SK-N-SH treated with all-trans-retinoic acid at 6 μM for 48 hours (cell line): ENCODE measurements around the gene RNF168.

Experiments used
- ATAC-seq: fragments of 200-7000 bp; cut with Tn5 transposase; 3 replicates; pipeline ENCODE4 v1.9.1; 2020; ENCODE audit warnings: mild to moderate bottlenecking, moderate library complexity
- ARNTL ChIP-seq: fragments of 450-650 bp; formaldehyde crosslinking; IDR thresholded peaks from 2 replicates; pipeline ENCODE4 v1.5.0; 2020; ENCODE audit warnings: low read depth, mild to moderate bottlenecking, moderate library complexity, borderline replicate concordance
- BACH2 ChIP-seq: fragments of 250-450 bp; sonication (Bioruptor Pico); IDR thresholded peaks from 2 replicates; pipeline ENCODE4 v1.9.0; 2021; ENCODE audit warnings: mild to moderate bottlenecking, borderline replicate concordance
- CREB5 ChIP-seq: fragments of 250-450 bp; sonication (Bioruptor Pico); IDR thresholded peaks from 2 replicates; pipeline ENCODE4 v1.5.1; 2020; ENCODE audit warnings: low read depth, mild to moderate bottlenecking, moderate library complexity
- CSDC2 ChIP-seq: fragments of 250-450 bp; sonication (Bioruptor Pico); IDR thresholded peaks from 2 replicates; pipeline ENCODE4 v1.5.0; 2020; ENCODE audit warnings: mild to moderate bottlenecking, moderate library complexity
- CSRNP3 ChIP-seq: fragments of 250-450 bp; sonication (Bioruptor Pico); IDR thresholded peaks from 2 replicates; pipeline ENCODE4 v1.5.1; 2021; ENCODE audit warnings: mild to moderate bottlenecking, moderate library complexity
- ESRRG ChIP-seq: fragments of 250-450 bp; sonication (Bioruptor Pico); IDR thresholded peaks from 2 replicates; pipeline ENCODE4 v1.6.1; 2021; ENCODE audit warnings: mild to moderate bottlenecking
- GLIS3 ChIP-seq: fragments of 250-450 bp; sonication (Bioruptor Pico); IDR thresholded peaks from 2 replicates; pipeline ENCODE4 v1.5.0; 2020; ENCODE audit warnings: mild to moderate bottlenecking, moderate library complexity
- ISL1 ChIP-seq: fragments of 250-450 bp; sonication (Bioruptor Pico); IDR thresholded peaks from 2 replicates; pipeline ENCODE4 v2.1.2; 2022; ENCODE audit warnings: mild to moderate bottlenecking, moderate library complexity
- PATZ1 ChIP-seq: fragments of 250-450 bp; sonication (Bioruptor Pico); IDR thresholded peaks from 2 replicates; pipeline ENCODE4 v1.8.0; 2020; ENCODE audit warnings: mild to moderate bottlenecking, moderate library complexity, borderline replicate concordance
- POU6F1 ChIP-seq: fragments of 250-450 bp; sonication (Bioruptor Pico); IDR thresholded peaks from 2 replicates; pipeline ENCODE4 v1.8.0; 2021; ENCODE audit warnings: low read depth, mild to moderate bottlenecking, moderate library complexity, borderline replicate concordance
- PPARA ChIP-seq: fragments of 250-450 bp; sonication (Bioruptor Pico); IDR thresholded peaks from 2 replicates; pipeline ENCODE4 v1.5.0; 2020; ENCODE audit warnings: mild to moderate bottlenecking, borderline replicate concordance
- RARB ChIP-seq: fragments of 250-450 bp; sonication (Bioruptor Pico); IDR thresholded peaks from 2 replicates; pipeline ENCODE4 v1.8.0; 2021; ENCODE audit warnings: mild to moderate bottlenecking, moderate library complexity
- SNAI2 ChIP-seq: fragments of 250-450 bp; sonication (Bioruptor Pico); IDR thresholded peaks from 2 replicates; pipeline ENCODE4 v1.5.0; 2020; ENCODE audit warnings: mild to moderate bottlenecking, moderate library complexity
- TCF4 ChIP-seq: fragments of 250-450 bp; sonication (Bioruptor Pico); IDR thresholded peaks from 2 replicates; pipeline ENCODE4 v1.8.0; 2021; ENCODE audit warnings: mild to moderate bottlenecking, moderate library complexity, borderline replicate concordance
- TOX ChIP-seq: fragments of 250-450 bp; sonication (Bioruptor Pico); IDR thresholded peaks from 2 replicates; pipeline ENCODE4 v1.8.0; 2021; ENCODE audit warnings: mild to moderate bottlenecking, moderate library complexity, borderline replicate concordance
- TSHZ2 ChIP-seq: fragments of 250-450 bp; sonication (Bioruptor Pico); IDR thresholded peaks from 2 replicates; pipeline ENCODE4 v1.5.0; 2020; ENCODE audit warnings: mild to moderate bottlenecking, moderate library complexity
- ZC3H10 ChIP-seq: fragments of 250-450 bp; sonication (Bioruptor Pico); IDR thresholded peaks from 2 replicates; pipeline ENCODE4 v1.5.1; 2021; ENCODE audit warnings: mild to moderate bottlenecking, moderate library complexity
- ZFP3 ChIP-seq: fragments of 250-450 bp; sonication (Bioruptor Pico); IDR thresholded peaks from 2 replicates; pipeline ENCODE4 v1.5.0; 2020; ENCODE audit warnings: mild to moderate bottlenecking, moderate library complexity
- ZFP30 ChIP-seq: fragments of 450-650 bp; formaldehyde crosslinking; IDR thresholded peaks from 2 replicates; pipeline ENCODE4 v1.5.0; 2022; ENCODE audit warnings: mild to moderate bottlenecking, moderate library complexity
- ZNF565 ChIP-seq: fragments of 450-650 bp; formaldehyde crosslinking; conservative IDR thresholded peaks from 2 replicates; pipeline ENCODE4 v1.5.0; 2020; ENCODE audit warnings: low read depth, mild to moderate bottlenecking, moderate library complexity
- ZNF70 ChIP-seq: fragments of 450-650 bp; formaldehyde crosslinking; IDR thresholded peaks from 2 replicates; pipeline ENCODE4 v1.5.0; 2020; ENCODE audit warnings: mild to moderate bottlenecking, moderate library complexity

The RNF168 gene

GRCh38 chr3:196519718-196520082, 16.1 kb upstream of the RNF168 start (continued):
- no peak for TF ChIP-seq ZNF565
- TF ChIP-seq ZFP3 (CRISPR knock-in tag) = no peak
- TF ChIP-seq CSRNP3 = no peak
- no peak for TF ChIP-seq RARB (CRISPR knock-in tag)
- no peak for TF ChIP-seq TOX (CRISPR knock-in tag)
- no peak for TF ChIP-seq ISL1 (CRISPR knock-in tag)

- peak; percentile 91 for ATAC-seq
- TF ChIP-seq ARNTL (CRISPR knock-in tag) (no peak), TOX (CRISPR knock-in tag) (no peak), BACH2 (CRISPR knock-in tag) (no peak), POU6F1 (no peak), RARB (CRISPR knock-in tag) (no peak), TCF4 (no peak), PATZ1 (CRISPR knock-in tag) (no peak), SNAI2 (CRISPR knock-in tag) (no peak), PPARA (CRISPR knock-in tag) (no peak)
Measured at GRCh38 chr3:196518966-196519717, 15.6 kb upstream of the RNF168 start.

- no peak for ATAC-seq
- TF ChIP-seq SNAI2 (CRISPR knock-in tag) (no peak), BACH2 (CRISPR knock-in tag) (no peak), TCF4 (no peak), ESRRG (CRISPR knock-in tag) (no peak), ZC3H10 (CRISPR knock-in tag) (no peak)
Measured at GRCh38 chr3:196517919-196518318, 14.4 kb upstream of the RNF168 start.

GRCh38 chr3:196517162-196517800, 13.7 kb upstream of the RNF168 start:
- ATAC-seq = no peak
- TF ChIP-seq PATZ1 (CRISPR knock-in tag) (no peak), POU6F1 (no peak), ZFP3 (CRISPR knock-in tag) (no peak), ESRRG (CRISPR knock-in tag) (no peak), ISL1 (CRISPR knock-in tag) (no peak), RARB (CRISPR knock-in tag) (no peak), TSHZ2 (CRISPR knock-in tag) (no peak), CSDC2 (CRISPR knock-in tag) (no peak), ARNTL (CRISPR knock-in tag) (no peak), ZC3H10 (CRISPR knock-in tag) (no peak), CREB5 (CRISPR knock-in tag) (no peak), BACH2 (CRISPR knock-in tag) (no peak), ZNF70 (CRISPR knock-in tag) (no peak), GLIS3 (CRISPR knock-in tag) (no peak), PPARA (CRISPR knock-in tag) (no peak), ZNF565 (no peak), TCF4 (no peak), ZFP30 (CRISPR knock-in tag) (no peak)
